Central memory CD8-positive, alpha-beta T cell (primary cell): Measurements from ENCODE around the gene SLC7A11.

ENCODE experiments used
- ATAC-seq: fragments of 150-1000 bp; cut with Tn5 transposase; replicated peaks from 2 replicates; pipeline ENCODE4 v1.10.0; 2022; ENCODE audit warnings: mild to moderate bottlenecking, moderate FRiP score, moderate number of reproducible peaks; ENCODE audit not compliant: poor library complexity, severe bottlenecking; ENCODE audit errors: extremely low read depth
- DNase-seq, 2 donors: peaks; one replicate each; pipeline ENCODE4 v3.0.0; 2021; ENCODE audit warnings: low spot score in 2 of 2
- H3K27ac Mint-ChIP-seq: one replicate; pipeline ENCODE4 v1.8.0; 2022; ENCODE audit warnings: low read depth, mild to moderate bottlenecking, moderate library complexity, mixed read lengths
- H3K27me3 Mint-ChIP-seq: one replicate; pipeline ENCODE4 v1.8.0; 2022; ENCODE audit warnings: mixed read lengths
- H3K36me3 Mint-ChIP-seq: one replicate; pipeline ENCODE4 v1.8.0; 2022; ENCODE audit warnings: mild to moderate bottlenecking, moderate library complexity, mixed read lengths; ENCODE audit not compliant: insufficient read depth
- H3K4me1 Mint-ChIP-seq: one replicate; pipeline ENCODE4 v1.8.0; 2022; ENCODE audit warnings: mixed read lengths
- H3K4me3 Mint-ChIP-seq: one replicate; pipeline ENCODE4 v1.8.0; 2022; ENCODE audit warnings: mild to moderate bottlenecking, moderate library complexity, mixed read lengths
- H3K9me3 Mint-ChIP-seq: one replicate; pipeline ENCODE4 v1.8.0; 2022; ENCODE audit warnings: mixed read lengths

The SLC7A11 gene

GRCh38 chr4:138196153-138196552 is 46.0 kb downstream of the SLC7A11 start:
- no peaks in the 10 kb centered on the region for H3K9me3 Mint-ChIP-seq
- no peaks in the 10 kb centered on the region for H3K36me3 Mint-ChIP-seq
- no peak overlapping the region for H3K4me3 Mint-ChIP-seq
- DNase-seq (no peak), ATAC-seq (no peak)
- no peak overlapping the region for H3K27ac Mint-ChIP-seq
- no peaks in the 10 kb centered on the region for H3K27me3 Mint-ChIP-seq
- no peaks in the 10 kb centered on the region for H3K4me1 Mint-ChIP-seq

- Mint-ChIP-seq H3K27ac (no peak overlapping the region), H3K4me3 (no peak overlapping the region), H3K4me1 (no peaks in the 10 kb centered on the region), H3K9me3 (no peaks in the 10 kb centered on the region), H3K36me3 (no peaks in the 10 kb centered on the region), H3K27me3 (no peaks in the 10 kb centered on the region)
- ATAC-seq = no peak
- DNase-seq = no peak
Measured at GRCh38 chr4:138193963-138194362, 48.2 kb downstream of the SLC7A11 start.

GRCh38 chr4:138192113-138192512 is 50.0 kb downstream of the SLC7A11 start:
- Mint-ChIP-seq H3K4me3 (no peak overlapping the region), H3K27ac (no peak overlapping the region), H3K9me3 (no peaks in the 10 kb centered on the region), H3K36me3 (no peaks in the 10 kb centered on the region), H3K4me1 (no peaks in the 10 kb centered on the region), H3K27me3 (no peaks in the 10 kb centered on the region)
- DNase-seq = no peak
- ATAC-seq = no peak

- no peak overlapping the region for H3K27ac Mint-ChIP-seq
- H3K4me1 Mint-ChIP-seq = no peaks in the 10 kb centered on the region
Measured at GRCh38 chr4:138190452-138190858, 51.7 kb downstream of the SLC7A11 start.

GRCh38 chr4:138189206-138189605 is 52.9 kb downstream of the SLC7A11 start:
- Mint-ChIP-seq H3K4me1 (no peaks in the 10 kb centered on the region), H3K27me3 (no peaks in the 10 kb centered on the region), H3K27ac (no peak overlapping the region), H3K4me3 (no peak overlapping the region), H3K9me3 (peaks cover 5% of the 10 kb centered on the region), H3K36me3 (no peaks in the 10 kb centered on the region)
- DNase-seq = no peak
- no peak for ATAC-seq

More at GRCh38 chr4:138190452-138190858, 51.7 kb downstream of the SLC7A11 start:
- no peaks in the 10 kb centered on the region for H3K27me3 Mint-ChIP-seq
- no peak overlapping the region for H3K4me3 Mint-ChIP-seq
- no peaks in the 10 kb centered on the region for H3K36me3 Mint-ChIP-seq
- DNase-seq = no peak
- no peak for ATAC-seq
- peaks cover 5% of the 10 kb centered on the region for H3K9me3 Mint-ChIP-seq

- ATAC-seq = no peak
- Mint-ChIP-seq H3K9me3 (peaks cover 5% of the 10 kb centered on the region), H3K36me3 (no peaks in the 10 kb centered on the region), H3K27ac (no peak overlapping the region), H3K27me3 (no peaks in the 10 kb centered on the region), H3K4me1 (no peaks in the 10 kb centered on the region), H3K4me3 (no peak overlapping the region)
- no peak for DNase-seq
Measured at GRCh38 chr4:138188406-138189084, 53.6 kb downstream of the SLC7A11 start.

GRCh38 chr4:138185859-138186645 is 56.1 kb downstream of the SLC7A11 start:
- no peak overlapping the region for H3K4me3 Mint-ChIP-seq
- no peak for DNase-seq
- H3K27ac Mint-ChIP-seq = no peak overlapping the region
- peaks cover 5% of the 10 kb centered on the region for H3K9me3 Mint-ChIP-seq
- no peak for ATAC-seq
- no peaks in the 10 kb centered on the region for H3K4me1 Mint-ChIP-seq
- no peaks in the 10 kb centered on the region for H3K36me3 Mint-ChIP-seq
- no peaks in the 10 kb centered on the region for H3K27me3 Mint-ChIP-seq

GRCh38 chr4:138184886-138185285 is 57.3 kb downstream of the SLC7A11 start:
- H3K36me3 Mint-ChIP-seq = no peaks in the 10 kb centered on the region
- no peak overlapping the region for H3K27ac Mint-ChIP-seq
- no peaks in the 10 kb centered on the region for H3K4me1 Mint-ChIP-seq
- DNase-seq (no peak), ATAC-seq (no peak)
- H3K4me3 Mint-ChIP-seq = no peak overlapping the region
- no peaks in the 10 kb centered on the region for H3K27me3 Mint-ChIP-seq
- H3K9me3 Mint-ChIP-seq = peaks cover 9% of the 10 kb centered on the region

GRCh38 chr4:138182838-138183426 is 59.2 kb downstream of the SLC7A11 start:
- Mint-ChIP-seq H3K27ac (no peak overlapping the region), H3K27me3 (no peaks in the 10 kb centered on the region), H3K36me3 (no peaks in the 10 kb centered on the region), H3K4me1 (no peaks in the 10 kb centered on the region), H3K9me3 (peaks cover 13% of the 10 kb centered on the region), H3K4me3 (no peak overlapping the region)
- DNase-seq = no peak
- ATAC-seq = no peak

GRCh38 chr4:138181287-138181686 is 60.9 kb downstream of the SLC7A11 start:
- no peaks in the 10 kb centered on the region for H3K27me3 Mint-ChIP-seq
- no peak overlapping the region for H3K4me3 Mint-ChIP-seq
- peaks cover 13% of the 10 kb centered on the region for H3K9me3 Mint-ChIP-seq
- H3K36me3 Mint-ChIP-seq = no peaks in the 10 kb centered on the region
- no peak for ATAC-seq
- no peak for DNase-seq
- no peaks in the 10 kb centered on the region for H3K4me1 Mint-ChIP-seq
- no peak overlapping the region for H3K27ac Mint-ChIP-seq

- peaks cover 9% of the 10 kb centered on the region for H3K9me3 Mint-ChIP-seq
Measured at GRCh38 chr4:138178566-138178965, 63.6 kb downstream of the SLC7A11 start.

GRCh38 chr4:138177278-138177968 is 64.7 kb downstream of the SLC7A11 start:
- Mint-ChIP-seq H3K27me3 (no peaks in the 10 kb centered on the region), H3K9me3 (peaks cover 9% of the 10 kb centered on the region), H3K36me3 (no peaks in the 10 kb centered on the region), H3K4me3 (no peak overlapping the region), H3K27ac (no peak overlapping the region), H3K4me1 (no peaks in the 10 kb centered on the region)
- DNase-seq (no peak), ATAC-seq (no peak)

More at GRCh38 chr4:138178566-138178965, 63.6 kb downstream of the SLC7A11 start:
- no peak for DNase-seq
- no peaks in the 10 kb centered on the region for H3K36me3 Mint-ChIP-seq
- no peak overlapping the region for H3K27ac Mint-ChIP-seq
- H3K4me3 Mint-ChIP-seq = no peak overlapping the region
- H3K4me1 Mint-ChIP-seq = no peaks in the 10 kb centered on the region
- no peak for ATAC-seq
- H3K27me3 Mint-ChIP-seq = no peaks in the 10 kb centered on the region
